GM20000 (cell line): Measurements from ENCODE around the gene CHD5.

Experiments used
- DNase-seq: peaks from one replicate; pipeline ENCODE4 v3.0.0; 2012; ENCODE audit warnings: low spot score
- TF ChIP-seq, protein P1 (sequence below): IDR thresholded peaks from 2 replicates; pipeline ENCODE4 v1.5.1; 2012; ENCODE audit warnings: mild to moderate bottlenecking, control low read depth; ENCODE audit errors: extremely low read depth, missing control alignments

Gene CHD5

GRCh38 chr1:6178751-6179563, 1.2 kb downstream of the CHD5 start:
- DNase-seq = peak; percentile 23
- TF ChIP-seq, protein P1, sequence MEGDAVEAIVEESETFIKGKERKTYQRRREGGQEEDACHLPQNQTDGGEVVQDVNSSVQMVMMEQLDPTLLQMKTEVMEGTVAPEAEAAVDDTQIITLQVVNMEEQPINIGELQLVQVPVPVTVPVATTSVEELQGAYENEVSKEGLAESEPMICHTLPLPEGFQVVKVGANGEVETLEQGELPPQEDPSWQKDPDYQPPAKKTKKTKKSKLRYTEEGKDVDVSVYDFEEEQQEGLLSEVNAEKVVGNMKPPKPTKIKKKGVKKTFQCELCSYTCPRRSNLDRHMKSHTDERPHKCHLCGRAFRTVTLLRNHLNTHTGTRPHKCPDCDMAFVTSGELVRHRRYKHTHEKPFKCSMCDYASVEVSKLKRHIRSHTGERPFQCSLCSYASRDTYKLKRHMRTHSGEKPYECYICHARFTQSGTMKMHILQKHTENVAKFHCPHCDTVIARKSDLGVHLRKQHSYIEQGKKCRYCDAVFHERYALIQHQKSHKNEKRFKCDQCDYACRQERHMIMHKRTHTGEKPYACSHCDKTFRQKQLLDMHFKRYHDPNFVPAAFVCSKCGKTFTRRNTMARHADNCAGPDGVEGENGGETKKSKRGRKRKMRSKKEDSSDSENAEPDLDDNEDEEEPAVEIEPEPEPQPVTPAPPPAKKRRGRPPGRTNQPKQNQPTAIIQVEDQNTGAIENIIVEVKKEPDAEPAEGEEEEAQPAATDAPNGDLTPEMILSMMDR = no peak

DNA sequence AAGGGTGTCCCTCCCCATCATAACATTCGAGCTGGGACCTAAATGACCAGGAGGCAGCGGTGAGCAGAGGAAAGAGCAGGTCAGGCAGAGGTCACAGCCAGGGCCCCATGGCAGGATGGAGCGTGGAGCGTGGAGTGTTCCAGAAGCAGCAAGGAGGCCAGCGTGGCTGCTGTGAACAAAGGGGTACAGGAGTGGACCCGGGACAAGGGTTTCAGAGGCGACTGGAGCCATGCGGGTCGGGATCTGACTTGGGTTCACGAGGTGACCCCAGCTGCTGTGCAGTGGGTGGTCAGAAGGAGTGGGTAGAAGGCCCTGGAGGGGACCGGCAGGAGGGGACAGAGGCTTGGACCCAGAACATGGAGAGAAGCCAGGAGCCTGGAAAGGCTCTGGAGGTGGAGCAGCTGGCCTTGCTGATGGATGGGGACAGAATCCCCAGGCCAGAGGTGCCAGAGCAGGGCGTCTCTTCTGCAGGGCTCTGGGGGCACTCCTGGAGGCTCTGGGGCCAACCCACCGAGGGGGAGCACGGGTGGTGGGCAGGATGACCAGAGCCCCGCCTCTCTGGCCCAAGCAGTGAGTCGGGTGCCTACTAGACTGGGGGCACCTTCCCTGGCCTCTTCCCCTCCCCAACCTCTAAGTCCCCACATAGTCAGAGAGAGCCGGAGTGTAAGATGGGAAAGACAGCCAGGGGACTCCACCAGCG, 2.3 kb downstream of the CHD5 start:
- peak; percentile 33 for DNase-seq
- TF ChIP-seq, protein P1 = no peak

- no peak for DNase-seq
- TF ChIP-seq, protein P1 = no peak
Measured at GRCh38 chr1:6176779-6177178, 3.3 kb downstream of the CHD5 start.

DNA sequence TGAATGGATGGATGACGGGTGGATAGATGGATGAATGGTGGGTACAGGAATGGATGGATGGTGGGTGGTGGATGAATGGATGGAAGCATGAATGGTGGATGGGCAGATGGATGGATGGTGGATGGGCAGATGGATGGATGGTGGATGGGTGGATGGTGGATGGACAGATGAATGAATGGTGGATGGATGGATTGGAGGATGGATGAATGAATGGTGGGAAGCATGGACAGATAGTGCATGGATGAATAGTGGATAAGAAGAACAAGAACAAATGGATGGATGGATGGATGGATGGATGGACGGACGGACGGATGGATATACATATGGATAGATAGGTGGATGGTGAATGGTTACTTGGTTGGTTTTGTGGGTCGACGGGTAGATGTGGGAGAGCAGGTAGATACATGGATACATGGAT, 4.7 kb downstream of the CHD5 start:
- TF ChIP-seq, protein P1 = no peak
- no peak for DNase-seq

GRCh38 chr1:6174621-6175410, 5.3 kb downstream of the CHD5 start:
- TF ChIP-seq, protein P1 = no peak
- no peak for DNase-seq

- TF ChIP-seq, protein P1 = no peak
- DNase-seq = no peak
Measured at GRCh38 chr1:6172549-6172948, 7.6 kb downstream of the CHD5 start.
